Lung microvascular endothelial cell (primary cell): ENCODE measurements around the gene GPC5. TPM values are rescaled to one million over a fixed set of nuclear protein-coding genes. Genes with fewer than 3 reads are reported as not detected.
"Not testable (repeated sequence)": the region's sequence is repeated elsewhere in the genome, so short reads cannot be mapped to it uniquely, and the experiment has no call there.

ENCODE experiments used
- DNase-seq, 2 donors: peaks; one replicate each; pipeline versions ENCODE4 v3.0.0 to v3.0.0-alpha.2; 2010; ENCODE audit warnings: low read depth in 2 of 2
- total RNA-seq: library from RNA; depleted of rRNA; stranded (reverse); fragments of >200 nt; gene quantifications from 2 replicates; pipeline ENCODE4 v1.2.1, GENCODE V29; 2014

Gene GPC5
- total RNA-seq, 1 donor from 2014 or later, result 0.79 TPM

- no peak for DNase-seq
Observed at GRCh38 chr13:91845612-91846011, 447.2 kb downstream of the GPC5 start.

- no peak for DNase-seq
Observed at GRCh38 chr13:91863699-91864098, 465.3 kb downstream of the GPC5 start.

- no peak for DNase-seq
Observed at GRCh38 chr13:91868351-91868750, 469.9 kb downstream of the GPC5 start.

GRCh38 chr13:91878491-91878890 lies 480.1 kb downstream of the GPC5 start:
- no peak for DNase-seq

- no peak for DNase-seq
Observed at GRCh38 chr13:91879360-91879759, 480.9 kb downstream of the GPC5 start.

GRCh38 chr13:91882918-91883317 lies 484.5 kb downstream of the GPC5 start:
- DNase-seq, result no peak

GRCh38 chr13:91889641-91890040 lies 491.2 kb downstream of the GPC5 start:
- no peak for DNase-seq

GRCh38 chr13:91891141-91891540 lies 492.7 kb downstream of the GPC5 start:
- no peak for DNase-seq

- no peak for DNase-seq
Observed at GRCh38 chr13:91893040-91893439, 494.6 kb downstream of the GPC5 start.

GRCh38 chr13:91894316-91894715 lies 495.9 kb downstream of the GPC5 start:
- peak in 1 of 2 donors; percentile 3 for DNase-seq

GRCh38 chr13:91896547-91896946 lies 498.1 kb downstream of the GPC5 start:
- DNase-seq, result peak in 1 of 2 donors; percentile 5

- not testable (repeated sequence) for DNase-seq
Observed at GRCh38 chr13:91898986-91899385, 500.6 kb downstream of the GPC5 start.

- no peak for DNase-seq
Observed at GRCh38 chr13:91902291-91902690, 503.9 kb downstream of the GPC5 start.

- DNase-seq, result no peak
Observed at GRCh38 chr13:91904005-91904404, 505.6 kb downstream of the GPC5 start.

GRCh38 chr13:91904597-91904996 lies 506.2 kb downstream of the GPC5 start:
- DNase-seq, result peak in 1 of 2 donors; percentile 0

GRCh38 chr13:91907398-91907797 lies 509.0 kb downstream of the GPC5 start:
- DNase-seq, result no peak

GRCh38 chr13:91909617-91910016 lies 511.2 kb downstream of the GPC5 start:
- DNase-seq, result no peak

GRCh38 chr13:91922969-91923592 lies 524.7 kb downstream of the GPC5 start:
- no peak for DNase-seq

GRCh38 chr13:91930687-91931086 lies 532.3 kb downstream of the GPC5 start:
- DNase-seq, result no peak

- no peak for DNase-seq
Observed at GRCh38 chr13:91934354-91934753, 535.9 kb downstream of the GPC5 start.

GRCh38 chr13:91946498-91947070 lies 548.2 kb downstream of the GPC5 start:
- DNase-seq, result peak in 1 of 2 donors; percentile 4

- no peak for DNase-seq
Observed at GRCh38 chr13:91948736-91949135, 550.3 kb downstream of the GPC5 start.

GRCh38 chr13:91950803-91951202 lies 552.4 kb downstream of the GPC5 start:
- no peak for DNase-seq
